Heart left ventricle (tissue), 13 donors: ENCODE measurements around the gene UVRAG.

ENCODE experiments used
- POLR2A ChIP-seq, 2 donors: fragments of 450-650 bp; IDR thresholded peaks; one replicate each; pipeline ENCODE4 v1.6.1; 2017; ENCODE audit warnings: antibody characterized with exemption in 2 of 2, mild to moderate bottlenecking in 2 of 2, moderate library complexity in 2 of 2
- TF ChIP-seq, protein P1 (sequence below), 12 donors: fragments of 200-600 bp; sonication (generic) in 4 of 12; IDR thresholded peaks; one replicate each; pipeline versions ENCODE4 v1.5.0 to v1.8.0; 2018 to 2022; ENCODE audit warnings: antibody characterized with exemption in 12 of 12, mild to moderate bottlenecking in 5 of 12
- donor health status: ischemic (EF 13 %, LVEDD 7.1; RV severe dilation, severe dysfunction).
- donor health status: DM: no; HTN: yes; CAD: no.
- donor health status: DM: no; HTN: no; CAD: no.
- donor health status: ischemic (EF 25% LVEDD 6.9; RV normal size, moderate dysfunction).
- donor health status: ischemic (EF 25% LVEDD 5.7; RV mildly dilated, moderate dysfunction).
- donor health status: ischemic (EF 35%, LVEDD 5.7; RV mildly dilated, moderate dysfunction).
- donor health status: nonischemic (EF 11% LVEDD 7.7; RV severe dilation, severe dysfunction).
- donor health status: DM: yes; HTN: yes; CAD: no.
- donor health status: PGD.
- donor health status: ischemic (EF 29% LVEDD 5.4; RV normal size, mild dysfunction).
- donor health status: nonischemic (EF 23%, LVEDD 6.1; RV moderate dilation, normal function).

DNA sequence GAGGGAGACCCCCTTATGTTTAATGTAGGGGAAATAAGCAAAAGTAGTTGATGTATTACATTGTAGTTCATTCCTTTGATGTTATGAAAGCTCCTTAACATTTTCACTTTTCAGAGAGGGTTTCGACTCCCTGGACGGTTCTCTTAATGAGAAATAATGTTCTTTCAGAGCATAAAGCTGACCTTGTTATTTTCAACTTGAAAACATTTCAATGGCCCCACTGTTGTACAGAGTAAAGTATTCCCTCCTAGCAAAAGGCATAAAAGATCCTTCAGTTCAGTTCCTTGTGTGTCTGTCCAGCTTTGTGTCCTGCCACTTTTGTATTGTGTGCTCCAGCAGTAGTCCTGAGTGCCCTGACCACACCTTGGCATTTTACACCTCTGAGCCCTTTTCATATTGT is 63.9 kb downstream of the UVRAG start:
- TF ChIP-seq, protein P1, sequence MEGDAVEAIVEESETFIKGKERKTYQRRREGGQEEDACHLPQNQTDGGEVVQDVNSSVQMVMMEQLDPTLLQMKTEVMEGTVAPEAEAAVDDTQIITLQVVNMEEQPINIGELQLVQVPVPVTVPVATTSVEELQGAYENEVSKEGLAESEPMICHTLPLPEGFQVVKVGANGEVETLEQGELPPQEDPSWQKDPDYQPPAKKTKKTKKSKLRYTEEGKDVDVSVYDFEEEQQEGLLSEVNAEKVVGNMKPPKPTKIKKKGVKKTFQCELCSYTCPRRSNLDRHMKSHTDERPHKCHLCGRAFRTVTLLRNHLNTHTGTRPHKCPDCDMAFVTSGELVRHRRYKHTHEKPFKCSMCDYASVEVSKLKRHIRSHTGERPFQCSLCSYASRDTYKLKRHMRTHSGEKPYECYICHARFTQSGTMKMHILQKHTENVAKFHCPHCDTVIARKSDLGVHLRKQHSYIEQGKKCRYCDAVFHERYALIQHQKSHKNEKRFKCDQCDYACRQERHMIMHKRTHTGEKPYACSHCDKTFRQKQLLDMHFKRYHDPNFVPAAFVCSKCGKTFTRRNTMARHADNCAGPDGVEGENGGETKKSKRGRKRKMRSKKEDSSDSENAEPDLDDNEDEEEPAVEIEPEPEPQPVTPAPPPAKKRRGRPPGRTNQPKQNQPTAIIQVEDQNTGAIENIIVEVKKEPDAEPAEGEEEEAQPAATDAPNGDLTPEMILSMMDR (IDR thresholded peaks at IDR 0.05), result no peak
- TF ChIP-seq POLR2A (IDR thresholded peaks at IDR 0.05), result no peak
